B cell (primary cell): ENCODE measurements around the gene PPP1R14C.

Source experiments
- CTCF ChIP-seq: fragments of 200-600 bp; IDR thresholded peaks from one replicate; pipeline ENCODE4 v1.8.0; 2022; ENCODE audit warnings: antibody characterized with exemption, mild to moderate bottlenecking
- EZH2 ChIP-seq: IDR thresholded peaks from 2 replicates; pipeline ENCODE4 v1.6.1; 2012; ENCODE audit warnings: borderline replicate concordance, low read depth, mild to moderate bottlenecking, moderate library complexity, low read length; ENCODE audit not compliant: insufficient read depth, poor library complexity, severe bottlenecking

GRCh38 chr6:150167479-150167873 lies 24.6 kb downstream of the PPP1R14C start:
- no peak for TF ChIP-seq CTCF
- no peak for TF ChIP-seq EZH2
